VCaP (cell line): Measurements from ENCODE around the gene RAB11FIP5.

Source experiments
- H3K27ac ChIP-seq: fragments of 450-650 bp; 2 replicates; pipeline ENCODE4 v1.5.1; 2017
- CTCF ChIP-seq: fragments of 450-650 bp; conservative IDR thresholded peaks from 2 replicates; pipeline ENCODE4 v1.5.1; 2017; ENCODE audit warnings: mild to moderate bottlenecking, moderate library complexity

The RAB11FIP5 gene

GRCh38 chr2:73074110-73075069 is 38.4 kb downstream of the RAB11FIP5 start:
- H3K27ac ChIP-seq = no peak overlapping the region
- no peak for TF ChIP-seq CTCF

GRCh38 chr2:73072416-73072815 is 40.3 kb downstream of the RAB11FIP5 start:
- no peak for TF ChIP-seq CTCF
- H3K27ac ChIP-seq = peak overlapping the region; percentile 82; the same call in 1 of the 2 replicates

GRCh38 chr2:73072129-73072395 is 40.7 kb downstream of the RAB11FIP5 start:
- peak overlapping the region; percentile 82 for H3K27ac ChIP-seq
- no peak for TF ChIP-seq CTCF

GRCh38 chr2:73071360-73072128 is 41.2 kb downstream of the RAB11FIP5 start, which contains the start of gene SFXN5:
Gene SFXN5 (minus strand): TSS chr2:73071712. CDS start chr2:73071705, 7 bp downstream.
- peak within 1 kb of the TSS; percentile 82 for H3K27ac ChIP-seq
- TF ChIP-seq CTCF = no peak

GRCh38 chr2:73070643-73071359 is 41.9 kb downstream of the RAB11FIP5 start:
- TF ChIP-seq CTCF = no peak
- H3K27ac ChIP-seq = peak overlapping the region; percentile 82

- no peak for TF ChIP-seq CTCF
- peak overlapping the region; percentile 82 for H3K27ac ChIP-seq
Measured at GRCh38 chr2:73069855-73070642, 42.7 kb downstream of the RAB11FIP5 start.
